GM12801 (cell line): ENCODE data around the gene AGTPBP1.

Experiments
- TF ChIP-seq, protein P1 (sequence below): IDR thresholded peaks from one replicate; pipeline ENCODE4 v1.5.1; 2011; ENCODE audit warnings: control low read depth; ENCODE audit not compliant: insufficient read length; ENCODE audit errors: extremely low read depth

The AGTPBP1 gene

GRCh38 chr9:85605905-85606304, 135.8 kb downstream of the AGTPBP1 start:
- TF ChIP-seq, protein P1, sequence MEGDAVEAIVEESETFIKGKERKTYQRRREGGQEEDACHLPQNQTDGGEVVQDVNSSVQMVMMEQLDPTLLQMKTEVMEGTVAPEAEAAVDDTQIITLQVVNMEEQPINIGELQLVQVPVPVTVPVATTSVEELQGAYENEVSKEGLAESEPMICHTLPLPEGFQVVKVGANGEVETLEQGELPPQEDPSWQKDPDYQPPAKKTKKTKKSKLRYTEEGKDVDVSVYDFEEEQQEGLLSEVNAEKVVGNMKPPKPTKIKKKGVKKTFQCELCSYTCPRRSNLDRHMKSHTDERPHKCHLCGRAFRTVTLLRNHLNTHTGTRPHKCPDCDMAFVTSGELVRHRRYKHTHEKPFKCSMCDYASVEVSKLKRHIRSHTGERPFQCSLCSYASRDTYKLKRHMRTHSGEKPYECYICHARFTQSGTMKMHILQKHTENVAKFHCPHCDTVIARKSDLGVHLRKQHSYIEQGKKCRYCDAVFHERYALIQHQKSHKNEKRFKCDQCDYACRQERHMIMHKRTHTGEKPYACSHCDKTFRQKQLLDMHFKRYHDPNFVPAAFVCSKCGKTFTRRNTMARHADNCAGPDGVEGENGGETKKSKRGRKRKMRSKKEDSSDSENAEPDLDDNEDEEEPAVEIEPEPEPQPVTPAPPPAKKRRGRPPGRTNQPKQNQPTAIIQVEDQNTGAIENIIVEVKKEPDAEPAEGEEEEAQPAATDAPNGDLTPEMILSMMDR, result no peak

- TF ChIP-seq, protein P1, result no peak
These were observed 137.8 kb downstream of the AGTPBP1 start for GRCh38 chr9:85603936-85604335.

- TF ChIP-seq, protein P1, result no peak
These were observed 139.0 kb downstream of the AGTPBP1 start for GRCh38 chr9:85602742-85603141.

DNA sequence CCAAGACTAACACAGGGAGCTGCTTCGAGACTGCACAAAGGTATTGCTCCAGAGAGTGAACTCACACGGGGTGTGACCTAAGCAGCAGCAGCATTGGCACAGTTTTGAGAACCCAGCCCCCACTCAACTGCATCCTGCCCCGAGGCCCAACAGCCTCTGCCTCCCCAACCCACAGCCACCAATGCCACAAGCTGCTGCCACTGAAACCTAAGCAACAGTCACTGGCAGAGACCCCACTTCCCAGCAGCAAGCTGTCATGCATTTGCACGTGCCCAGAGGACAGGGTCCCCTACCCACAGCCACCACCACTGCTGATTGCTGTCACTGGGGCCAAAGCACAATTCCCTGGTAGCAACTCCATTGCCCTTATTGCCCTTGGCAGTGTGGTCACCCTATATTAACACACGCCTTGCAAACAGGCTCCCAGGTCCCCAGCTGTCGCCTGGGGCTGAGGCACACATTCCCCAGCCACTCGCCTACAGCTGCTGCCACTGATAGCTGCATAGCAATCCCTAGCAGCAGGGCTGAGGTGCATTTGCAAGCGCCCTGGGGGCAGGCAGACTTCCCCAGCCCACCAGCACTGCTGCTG, 141.0 kb downstream of the AGTPBP1 start:
- TF ChIP-seq, protein P1, result no peak

GRCh38 chr9:85599540-85600105, 142.1 kb downstream of the AGTPBP1 start:
- TF ChIP-seq, protein P1, result no peak

DNA sequence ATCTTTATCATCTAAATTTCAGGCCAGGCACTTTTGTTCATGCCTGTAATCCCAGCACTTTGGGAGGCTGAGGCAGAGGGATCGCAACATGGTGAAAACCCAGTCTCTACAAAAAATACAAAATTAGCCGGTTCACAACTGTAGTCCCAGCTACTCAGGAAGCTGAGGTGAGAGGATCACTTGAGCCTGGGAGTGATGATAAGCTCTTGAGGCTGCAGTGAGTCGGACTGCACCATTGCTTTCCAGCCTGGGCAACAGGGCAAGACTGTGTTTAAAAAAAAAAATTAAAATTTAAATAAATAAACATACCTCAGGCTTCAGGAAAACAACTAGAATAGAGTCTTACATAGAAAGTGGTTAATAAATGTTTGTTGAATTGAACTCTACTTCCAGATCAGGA, 147.4 kb downstream of the AGTPBP1 start:
- TF ChIP-seq, protein P1, result no peak

DNA sequence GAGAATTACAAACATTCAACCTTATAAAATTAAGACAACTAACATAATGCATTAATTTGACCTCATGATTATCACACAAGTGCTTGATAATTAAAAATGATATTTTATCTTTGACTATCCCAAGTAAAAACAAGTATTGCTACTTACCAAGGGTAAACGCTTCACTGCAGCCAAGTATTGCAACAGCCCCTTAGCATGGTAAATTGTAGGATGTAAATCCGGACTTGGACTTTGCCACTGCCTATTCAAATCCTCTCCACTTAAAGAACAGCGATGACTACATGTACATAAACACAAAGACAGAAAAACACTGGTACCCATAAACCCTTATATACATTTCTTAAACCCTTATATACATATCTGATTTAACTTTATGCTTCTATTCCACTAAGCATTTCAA, 155.1 kb downstream of the AGTPBP1 start:
- TF ChIP-seq, protein P1, result no peak
